Measurements from ENCODE around the gene BMP7.

Gene BMP7

DNA sequence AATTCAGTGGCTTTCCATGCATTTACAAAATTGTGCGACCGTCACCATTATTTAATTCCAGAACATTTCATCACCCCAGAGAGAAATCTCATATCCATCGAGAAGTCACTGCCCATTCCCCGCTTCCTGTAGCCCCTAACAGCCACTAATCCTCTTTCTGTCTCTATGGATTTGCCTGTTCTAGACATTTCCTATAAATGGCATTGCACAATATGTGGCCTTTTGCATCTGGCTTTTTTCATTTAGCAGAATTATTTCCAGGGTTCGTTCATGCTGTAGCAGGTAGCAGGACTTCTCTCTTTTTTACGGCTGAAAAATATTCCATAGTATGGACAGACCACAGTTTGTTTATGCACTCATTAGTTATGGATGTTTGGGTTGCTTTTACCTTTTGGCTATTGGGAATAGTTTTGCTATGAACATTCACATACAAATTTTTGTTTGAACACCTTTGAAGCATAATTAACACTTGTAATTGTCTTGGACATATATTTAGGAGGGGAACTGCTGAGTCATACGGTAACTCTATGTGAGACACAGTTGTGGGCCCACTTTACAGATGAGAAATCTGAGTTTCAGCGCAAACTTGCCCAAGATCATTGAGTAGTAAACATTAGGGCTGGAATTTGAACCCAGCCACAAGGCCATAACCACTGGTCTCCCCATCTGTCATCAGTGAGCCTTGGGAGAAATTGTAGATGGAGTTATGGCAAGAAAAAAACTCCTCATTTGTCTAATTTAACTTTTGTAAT lies 126.9 kb downstream of the BMP7 start:
- DNase-seq: no peak

DNA sequence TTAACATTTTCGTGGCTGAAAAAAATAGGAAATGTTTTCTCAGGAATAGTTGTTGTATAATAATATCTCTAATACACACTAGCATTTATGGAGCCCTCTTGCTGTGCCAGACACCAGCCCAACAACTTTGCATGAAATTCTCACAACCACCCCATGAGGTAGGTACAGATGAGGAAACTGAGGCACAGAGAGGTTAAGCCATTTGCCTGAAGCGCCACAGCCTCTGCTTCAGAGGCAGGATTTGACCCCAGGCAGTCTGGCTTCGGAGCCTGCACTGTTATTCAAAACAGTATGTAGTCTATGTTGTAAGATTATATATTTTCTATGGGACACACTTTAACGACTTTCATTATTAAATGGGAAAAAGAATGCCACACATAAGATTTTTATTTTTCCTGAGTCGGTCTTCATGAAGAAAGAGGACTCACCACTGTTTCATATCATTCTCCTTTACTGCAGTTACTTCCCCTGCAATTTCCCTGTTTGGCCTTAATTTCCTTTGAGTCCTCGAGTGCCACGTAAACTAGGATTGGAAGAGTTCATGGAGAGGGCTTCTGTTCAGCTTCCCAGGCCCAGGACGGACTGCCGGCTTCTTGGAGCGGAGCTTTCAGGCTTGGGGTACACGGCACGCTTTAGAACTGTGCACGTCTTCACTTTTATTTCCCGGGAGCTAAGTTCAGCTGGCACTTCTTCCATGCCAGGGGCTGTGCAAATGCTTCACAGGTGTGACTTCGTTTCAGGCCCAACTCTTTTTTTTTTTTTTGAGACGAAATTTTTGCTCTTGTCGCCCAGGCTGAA lies 128.0 kb downstream of the BMP7 start:
- DNase-seq: no peak

DNA sequence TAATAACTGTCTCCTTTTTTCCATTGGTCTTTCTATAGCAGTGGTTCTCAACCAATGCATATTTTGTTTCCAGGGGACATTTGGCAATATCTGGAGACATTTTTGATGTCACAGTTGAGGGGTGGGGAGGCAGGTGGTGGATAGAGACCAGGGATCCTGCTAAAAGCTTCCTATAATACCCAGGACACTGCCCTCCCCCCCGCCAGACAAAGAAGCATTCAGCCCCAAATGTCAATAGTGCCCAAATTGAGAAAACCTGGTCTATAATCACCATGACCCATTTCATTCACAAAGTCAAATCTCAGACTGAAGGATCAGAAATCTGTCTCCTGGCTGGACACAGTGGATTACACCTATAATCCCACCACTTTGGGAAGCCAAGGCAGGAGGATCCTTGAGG lies 128.8 kb downstream of the BMP7 start:
- no peak for DNase-seq

DNA sequence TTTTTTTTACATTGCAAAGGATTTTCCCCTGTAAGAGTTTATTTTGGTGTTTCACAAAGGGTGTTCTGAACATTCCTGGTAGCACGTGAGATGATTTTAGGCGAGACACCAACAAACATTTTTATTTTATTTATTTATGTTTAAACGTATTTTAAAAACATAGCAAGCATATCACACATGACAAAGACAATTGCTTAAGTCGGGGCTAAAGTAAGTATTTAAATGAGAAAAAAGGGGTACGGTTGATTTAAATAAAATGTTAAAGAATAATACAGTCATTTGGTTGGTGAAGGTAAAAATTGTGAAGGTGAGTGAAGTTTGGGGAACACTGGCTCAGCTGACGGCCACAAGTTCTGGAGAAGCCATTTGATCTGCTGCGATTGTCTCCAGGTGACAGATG lies 129.7 kb downstream of the BMP7 start:
- DNase-seq: no peak

DNA sequence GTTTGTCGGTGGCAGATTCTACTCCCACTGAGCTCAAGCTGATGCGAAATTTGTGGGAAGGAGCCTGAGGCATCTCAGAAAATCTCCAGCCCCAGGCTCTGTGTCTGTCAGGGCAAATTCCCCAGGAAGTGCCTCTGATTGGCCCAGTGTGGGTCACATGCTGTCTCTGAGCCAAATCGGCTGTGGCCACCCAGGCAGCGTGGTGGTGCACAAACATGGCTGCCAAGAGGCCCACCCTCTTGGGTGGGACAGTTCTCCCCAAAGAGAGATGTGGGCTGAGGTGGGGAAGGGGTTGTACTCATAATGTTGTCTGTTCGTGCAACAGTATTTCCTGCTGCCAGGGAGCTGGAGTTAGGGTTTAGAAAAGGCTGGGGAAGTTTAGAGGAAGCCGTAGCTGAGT lies 130.6 kb downstream of the BMP7 start:
- DNase-seq: no peak

DNA sequence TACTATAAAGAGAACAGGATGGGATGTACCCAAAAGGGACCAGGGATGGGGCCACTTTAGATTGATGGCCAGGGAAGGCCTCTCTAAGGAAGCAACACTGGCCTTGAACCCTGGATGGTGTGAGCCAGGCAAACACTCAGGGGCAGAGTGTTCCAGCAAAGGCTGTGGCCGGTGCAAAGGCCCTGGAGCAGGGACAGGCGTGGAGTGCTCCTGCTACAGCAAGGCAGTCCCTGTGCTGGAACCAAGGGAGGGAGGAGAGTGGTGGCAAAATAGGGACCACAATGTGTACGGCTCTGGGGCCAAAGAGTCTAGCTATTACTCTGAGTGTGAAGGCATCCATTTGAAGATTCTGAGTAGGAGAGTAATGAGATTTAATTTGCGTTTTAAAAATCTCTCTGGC lies 131.6 kb downstream of the BMP7 start:
- no peak for DNase-seq

DNA sequence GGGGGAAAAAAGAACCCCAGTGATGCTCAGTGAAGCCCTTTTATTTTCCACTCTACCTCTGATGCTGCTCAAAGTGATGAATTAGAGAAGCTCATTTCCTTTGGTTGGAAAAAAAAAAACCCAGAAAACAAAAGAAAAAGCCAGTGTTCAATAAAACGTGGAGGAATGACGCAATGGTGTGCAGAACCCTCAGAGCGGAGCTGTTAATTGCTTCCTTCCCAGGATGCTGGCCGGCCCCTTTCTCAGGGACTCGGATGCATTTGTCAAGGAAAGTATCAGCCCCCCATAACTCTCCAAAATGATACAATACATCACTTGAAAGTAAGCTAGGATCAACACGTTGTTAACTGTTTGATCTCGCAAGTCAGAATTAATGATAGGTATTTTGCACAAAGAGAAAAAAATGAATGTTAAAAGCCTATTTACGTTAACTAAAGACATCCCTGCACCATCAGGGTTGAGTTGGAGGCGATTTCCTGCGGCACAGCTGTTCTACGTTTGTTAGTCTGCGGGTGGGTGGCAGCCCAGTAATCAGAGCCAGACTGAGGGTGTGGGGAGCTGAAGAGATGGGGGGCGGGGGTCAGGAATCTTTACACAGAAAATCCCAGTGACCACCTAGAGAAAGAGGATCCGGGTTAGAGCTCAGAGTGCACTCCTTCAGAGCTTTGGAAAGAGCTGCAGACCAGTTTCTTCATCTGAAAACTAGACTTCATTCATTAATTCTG lies 132.4 kb downstream of the BMP7 start:
- DNase-seq: no peak

DNA sequence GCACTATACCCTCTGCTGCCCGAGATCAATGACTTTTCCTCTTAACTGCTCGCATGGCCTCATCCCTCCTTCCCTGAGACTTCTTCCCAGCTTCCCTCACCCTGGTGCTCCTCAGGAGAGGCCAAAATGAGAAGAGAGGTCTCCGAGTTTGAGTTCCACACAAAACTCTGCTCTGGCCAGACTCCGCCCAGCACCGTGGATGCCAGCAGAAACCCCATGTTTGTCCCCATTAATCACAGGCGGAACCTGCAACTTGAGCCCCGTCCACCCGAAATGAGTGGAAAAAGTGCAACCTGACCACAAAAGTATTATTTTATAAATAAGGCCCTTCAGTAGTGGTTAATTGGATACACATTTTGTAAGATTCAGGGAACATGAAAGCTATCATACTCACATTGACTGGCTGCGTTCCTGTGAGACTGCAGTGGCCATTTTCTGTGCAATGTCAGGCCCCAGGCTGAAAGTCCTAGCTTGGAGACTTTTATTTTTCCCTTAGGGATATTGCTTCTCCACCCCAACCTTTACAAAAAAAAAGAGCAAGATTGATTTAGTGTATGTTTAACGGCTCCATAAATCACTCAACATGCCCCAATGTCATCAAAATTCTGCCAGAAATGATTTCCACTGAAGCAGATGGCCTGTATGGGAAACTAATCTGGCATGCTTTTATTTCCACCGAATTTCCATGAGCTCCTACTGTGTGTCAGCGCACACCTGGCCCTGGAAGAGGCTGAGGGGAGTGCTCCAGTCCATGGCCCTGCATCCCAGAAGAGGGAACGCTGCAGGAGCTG lies 134.6 kb downstream of the BMP7 start:
- DNase-seq: no peak

DNA sequence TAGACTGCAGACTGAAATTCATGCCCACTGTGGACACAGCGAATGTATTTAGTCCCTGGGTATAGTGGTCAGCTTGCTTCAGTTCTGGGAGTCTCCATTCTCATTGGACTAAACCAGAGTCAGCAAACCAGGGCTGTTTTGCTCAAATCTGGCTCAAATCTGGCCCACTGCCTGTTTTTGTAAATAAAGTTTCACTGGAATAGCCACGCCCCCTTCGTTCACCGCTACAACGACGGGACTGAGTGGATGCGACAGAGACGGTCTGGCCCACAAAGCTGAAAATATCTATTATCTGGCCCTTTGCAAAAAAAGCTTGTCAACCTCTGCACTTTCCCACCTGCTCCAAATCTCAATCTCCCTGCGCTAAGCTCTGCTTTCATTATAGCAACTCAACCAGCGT lies 135.4 kb downstream of the BMP7 start:
- DNase-seq: no peak

DNA sequence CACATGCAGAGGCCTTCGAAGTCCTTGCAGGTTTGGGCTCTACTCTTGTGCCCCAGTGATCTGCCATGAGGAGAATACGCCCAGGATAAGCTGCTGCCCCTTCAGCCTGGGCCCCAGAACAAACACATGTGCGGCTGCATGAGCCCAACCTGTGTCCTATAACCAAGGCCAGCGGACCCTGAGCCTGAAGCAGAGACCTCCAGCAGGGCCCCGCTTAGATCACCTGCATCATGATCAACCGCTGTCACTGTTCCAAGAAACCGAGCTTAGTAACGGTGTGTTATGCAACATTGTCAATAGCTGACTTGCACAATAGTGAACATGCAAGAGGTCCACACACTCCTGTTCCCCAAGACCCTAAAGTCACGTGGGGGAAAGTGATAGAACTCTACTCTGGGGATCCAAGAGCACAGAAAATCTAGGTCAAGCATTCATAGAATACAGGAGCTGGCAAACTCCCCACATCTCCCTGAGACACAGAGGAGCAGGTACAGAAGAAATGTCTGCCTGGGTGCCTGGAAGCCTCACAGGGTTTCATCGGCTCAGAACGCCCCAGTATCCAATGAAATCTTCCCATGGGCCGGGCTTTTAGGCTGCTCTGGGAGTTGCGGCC lies 136.2 kb downstream of the BMP7 start:
- no peak for DNase-seq

DNA sequence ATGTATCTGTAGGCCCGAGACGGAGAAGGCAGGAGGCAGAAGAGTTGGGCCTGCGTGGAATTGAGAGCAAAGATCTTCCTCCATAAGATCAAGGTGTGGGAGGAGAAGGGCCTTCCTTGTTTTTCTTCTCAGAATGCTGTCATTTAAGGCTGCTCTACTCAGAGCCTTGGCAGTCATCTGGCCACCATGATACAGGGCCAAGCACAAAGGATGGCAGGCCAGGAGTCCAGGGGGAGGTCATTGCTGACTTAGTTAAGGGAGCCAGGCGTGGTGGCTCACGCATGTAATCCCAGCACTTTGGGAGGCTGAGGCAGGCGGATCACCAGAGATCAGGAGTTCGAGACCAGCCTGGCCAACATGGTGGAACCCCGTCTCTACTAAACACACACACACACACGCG lies 137.1 kb downstream of the BMP7 start:
- DNase-seq: no peak

DNA sequence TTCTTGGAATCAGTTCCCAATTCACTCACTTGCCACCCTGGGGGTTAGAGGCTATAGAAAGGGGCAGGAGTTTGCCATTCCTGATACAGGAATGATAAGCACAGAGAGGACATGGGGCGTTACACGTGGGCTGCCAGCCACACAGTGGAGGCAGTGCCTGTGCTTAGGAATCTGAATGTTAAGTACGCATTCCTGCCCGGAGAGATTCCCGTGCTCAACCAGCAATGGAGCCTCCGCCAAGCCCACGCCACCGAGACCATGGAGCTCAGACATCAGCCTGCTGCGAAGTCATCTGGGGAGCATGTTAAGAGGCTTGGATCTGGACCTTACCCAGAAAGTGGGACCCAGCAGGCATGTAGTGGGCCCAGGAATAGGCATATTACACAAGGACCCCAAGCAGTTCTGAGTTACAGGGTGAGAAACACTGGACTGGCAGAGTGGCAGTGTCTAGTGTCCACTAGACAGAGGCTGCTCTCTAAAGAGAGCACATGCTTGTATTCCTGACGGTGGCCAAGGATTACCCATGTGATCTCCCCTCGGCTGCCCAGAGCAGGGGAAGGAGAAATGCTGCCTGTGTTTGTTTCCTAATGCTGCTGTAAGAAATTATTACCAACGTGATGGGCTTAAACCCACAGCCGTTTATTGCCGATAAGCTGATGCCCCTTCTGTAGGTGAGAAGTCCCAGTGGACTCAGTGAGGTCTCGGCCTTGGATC lies 138.2 kb downstream of the BMP7 start:
- DNase-seq: no peak

DNA sequence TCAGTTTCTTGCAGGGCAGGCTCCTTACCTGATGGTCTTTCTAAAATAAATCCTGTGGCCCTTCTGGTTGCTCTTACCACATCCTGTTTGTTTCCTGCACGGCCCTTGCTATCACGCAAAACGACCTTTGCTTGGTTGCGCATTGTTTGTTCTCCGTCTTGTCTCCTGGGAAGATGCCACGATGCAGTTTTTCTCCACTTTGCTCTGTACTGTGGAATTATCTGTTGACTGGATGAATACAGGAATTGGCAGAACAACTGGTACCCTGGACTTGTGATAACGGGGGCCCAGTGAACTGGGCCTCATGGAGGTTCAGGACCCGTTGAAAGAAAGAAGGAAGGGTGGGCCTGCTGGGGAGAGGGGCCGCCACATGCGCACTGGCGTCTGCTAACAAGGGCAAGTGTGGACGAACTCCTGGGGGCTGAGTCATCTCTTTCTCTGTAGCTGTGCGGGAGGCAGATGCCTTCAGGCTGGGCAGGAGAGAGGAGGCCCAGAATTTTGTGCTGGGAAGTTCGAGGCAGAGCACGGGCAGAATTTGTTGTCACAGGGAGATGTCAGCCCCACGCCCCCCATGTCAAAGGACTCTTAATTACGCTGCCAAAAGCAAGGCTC lies 139.9 kb downstream of the BMP7 start:
- DNase-seq: no peak

DNA sequence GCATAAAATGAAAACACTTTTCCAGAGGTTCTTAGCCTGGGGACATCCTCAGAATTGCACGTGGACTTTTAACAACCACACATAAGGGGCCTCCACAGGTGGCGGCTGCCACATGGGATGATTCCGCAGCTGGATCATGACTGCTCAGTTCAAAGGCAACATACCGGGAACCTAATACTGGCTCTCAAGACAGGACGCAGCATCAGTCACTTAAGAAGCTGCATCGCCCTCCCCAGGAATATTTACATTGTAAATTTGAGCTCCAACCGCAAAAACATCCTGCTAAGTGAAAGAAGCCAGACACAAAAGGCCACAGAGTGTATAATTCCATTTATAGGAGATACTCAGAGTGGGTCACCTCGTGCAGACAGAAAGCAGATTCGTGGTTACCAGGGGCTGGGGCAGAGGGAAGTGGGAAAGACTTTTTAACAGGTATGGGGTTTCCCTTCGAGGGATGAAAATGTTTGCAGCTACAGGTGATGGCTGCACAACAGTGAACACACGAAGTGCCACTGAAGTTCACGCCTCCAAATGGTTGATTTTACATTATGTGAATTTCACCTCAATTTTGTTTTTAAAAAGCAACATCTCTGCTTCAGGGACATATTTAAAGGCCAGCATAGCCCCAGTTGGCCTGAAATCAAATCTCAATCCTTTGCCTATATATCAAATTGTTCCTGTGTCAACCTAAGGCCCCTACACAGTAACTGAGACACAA lies 141.5 kb downstream of the BMP7 start:
- no peak for DNase-seq

DNA sequence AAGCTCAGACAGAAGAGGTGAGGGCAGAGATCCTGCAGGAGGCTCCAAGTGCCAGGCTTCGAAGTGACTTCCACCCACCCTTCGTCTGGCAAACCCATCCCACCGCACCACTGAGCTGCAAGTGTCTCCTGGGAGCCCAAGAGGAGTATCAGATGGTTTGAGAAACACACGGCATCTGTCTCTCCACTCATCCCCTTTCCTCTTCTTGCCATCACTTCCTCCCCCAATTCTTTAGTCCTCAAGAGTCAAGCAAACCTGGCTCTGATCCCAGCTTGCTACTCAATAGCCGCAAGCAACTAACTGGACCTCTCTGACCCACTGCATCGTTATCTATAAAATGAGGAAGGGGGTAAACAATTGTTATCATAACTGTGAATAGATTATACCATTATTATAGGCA lies 142.1 kb downstream of the BMP7 start:
- DNase-seq: no peak

DNA sequence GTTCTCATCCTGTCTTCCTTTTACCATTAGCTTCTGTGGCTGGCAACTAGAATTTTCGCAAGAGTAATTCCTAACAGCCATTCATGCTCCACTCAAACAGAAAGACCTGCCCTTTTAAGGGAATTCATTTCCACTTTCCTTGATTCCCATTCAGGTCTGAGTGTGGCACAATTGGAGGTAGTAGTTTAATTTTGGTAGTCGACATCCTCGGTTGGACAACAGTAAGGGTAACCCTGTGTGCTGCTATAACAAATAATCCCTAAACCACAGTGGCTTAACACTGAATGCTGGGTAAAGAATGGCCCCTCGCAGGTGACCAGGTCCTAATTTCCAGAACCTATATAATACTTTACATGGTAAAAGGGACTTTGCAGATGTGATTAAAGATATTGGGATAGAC lies 142.9 kb downstream of the BMP7 start:
- no peak for DNase-seq

DNA sequence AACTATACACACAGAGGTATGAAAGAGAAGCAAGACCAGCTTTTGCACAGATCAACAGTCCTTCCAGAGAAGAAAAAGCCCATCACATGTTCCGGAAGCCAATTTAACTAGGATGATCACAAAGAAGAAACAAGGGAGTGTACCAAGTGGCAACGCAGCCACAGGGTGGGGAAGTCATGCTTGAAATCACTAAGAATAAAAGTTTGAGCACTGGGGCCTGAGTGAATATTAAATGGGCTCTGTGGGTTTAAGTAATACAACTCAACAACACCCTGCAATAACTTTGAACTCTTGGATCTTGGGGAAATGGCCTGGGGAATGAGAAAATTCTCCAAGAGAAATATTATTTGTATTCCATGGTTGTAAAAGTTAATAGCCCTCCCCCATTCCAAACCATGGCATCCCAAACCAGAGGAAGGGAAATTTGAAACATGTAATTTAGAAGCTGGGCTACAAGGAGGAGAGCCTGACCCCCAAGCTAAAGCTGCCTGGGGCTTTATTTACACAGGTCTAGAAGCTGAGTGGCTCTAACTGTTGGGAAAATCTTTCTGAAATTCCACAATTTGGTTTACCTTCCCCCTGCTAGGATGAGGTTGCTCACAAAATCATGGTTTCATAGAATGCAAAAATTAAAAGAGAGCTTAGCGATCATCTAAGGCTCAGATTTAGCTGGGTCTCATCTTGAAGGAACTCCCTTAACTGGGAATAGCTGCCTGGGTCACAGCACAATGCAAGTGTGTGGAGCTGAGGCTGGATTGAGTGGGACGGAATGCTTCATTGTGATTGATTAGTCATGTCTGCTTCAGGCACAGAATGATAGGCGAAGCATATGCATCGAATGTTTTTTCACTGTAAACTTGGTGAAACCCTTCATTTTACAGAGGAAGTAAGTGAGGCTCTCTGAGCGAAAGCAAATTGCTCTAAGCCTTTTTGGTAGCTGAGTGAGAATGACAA lies 143.6 kb downstream of the BMP7 start:
- no peak for DNase-seq

DNA sequence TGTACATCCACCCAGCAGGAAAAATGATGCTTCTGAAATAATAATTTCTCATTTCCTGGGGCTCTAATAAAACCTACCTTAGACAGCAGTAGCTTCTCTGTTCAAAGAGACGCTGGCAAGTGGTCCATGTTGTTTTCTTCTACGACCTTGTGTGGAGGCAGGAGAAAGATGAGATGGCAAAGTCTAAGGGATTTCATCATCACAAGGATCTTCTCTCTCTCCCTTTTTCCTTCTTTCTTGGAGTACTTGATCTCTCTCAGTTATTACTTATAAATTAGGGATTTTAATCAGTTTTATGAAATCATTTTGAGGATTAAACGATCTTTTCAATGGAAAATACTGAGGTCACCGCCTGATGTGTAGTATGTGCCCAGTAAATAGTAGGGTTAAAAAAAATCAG lies 147.5 kb downstream of the BMP7 start:
- DNase-seq: no peak
